Anterior cingulate cortex (tissue), 58 donors: Measurements from ENCODE around the gene ATL1.
A peak's percentile ranks its signal among the peaks of the same experiment; 100 is the strongest.
"Not testable (repeated sequence)": the region's sequence is repeated elsewhere in the genome, so short reads cannot be mapped to it uniquely, and the experiment has no call there.

Experiments
- DNase-seq, 58 donors: peaks; one replicate each; lab custom pipeline; 2025; lab: John Stamatoyannopoulos, UW

Gene ATL1

GRCh38 chr14:50533806-50534205, 26.1 kb upstream of the ATL1 start:
- DNase-seq, result peak in 6 of 58 donors; percentile 7 to 73 (median 32)

GRCh38 chr14:50534416-50534815, 25.5 kb upstream of the ATL1 start:
- DNase-seq, result no peak

GRCh38 chr14:50534997-50535396, 24.9 kb upstream of the ATL1 start:
- DNase-seq, result no peak

GRCh38 chr14:50538034-50538433, 21.9 kb upstream of the ATL1 start:
- not testable (repeated sequence) for DNase-seq

- DNase-seq, result no peak
Measured at GRCh38 chr14:50539051-50539450, 20.9 kb upstream of the ATL1 start.

GRCh38 chr14:50541159-50541567, 18.8 kb upstream of the ATL1 start:
- no peak for DNase-seq

GRCh38 chr14:50542941-50543418, 17.0 kb upstream of the ATL1 start:
- DNase-seq, result peak in 6 of 58 donors; percentile 3 to 32 (median 11)

GRCh38 chr14:50544911-50545310, 15.0 kb upstream of the ATL1 start:
- no peak for DNase-seq

GRCh38 chr14:50545618-50546017, 14.3 kb upstream of the ATL1 start:
- DNase-seq, result no peak

- no peak for DNase-seq
Measured at GRCh38 chr14:50550294-50550693, 9.7 kb upstream of the ATL1 start.

GRCh38 chr14:50551877-50552276, 8.1 kb upstream of the ATL1 start:
- no peak for DNase-seq

- not testable (repeated sequence) for DNase-seq
Measured at GRCh38 chr14:50552796-50553195, 7.1 kb upstream of the ATL1 start.

GRCh38 chr14:50560931-50561285, 963 bp downstream of the ATL1 start:
- peak; percentile 26 to 90 (median 76) for DNase-seq

GRCh38 chr14:50562841-50563240, 2.9 kb downstream of the ATL1 start:
- no peak for DNase-seq

GRCh38 chr14:50569714-50570274, 9.8 kb downstream of the ATL1 start:
- DNase-seq, result no peak

- no peak for DNase-seq
Measured at GRCh38 chr14:50573862-50574261, 13.9 kb downstream of the ATL1 start.

- DNase-seq, result no peak
Measured at GRCh38 chr14:50575769-50576168, 15.8 kb downstream of the ATL1 start.

GRCh38 chr14:50577982-50578381, 18.0 kb downstream of the ATL1 start:
- DNase-seq, result no peak

- DNase-seq, result no peak
Measured at GRCh38 chr14:50578433-50578832, 18.5 kb downstream of the ATL1 start.

GRCh38 chr14:50590464-50590863, 30.5 kb downstream of the ATL1 start:
- DNase-seq, result no peak

- no peak for DNase-seq
Measured at GRCh38 chr14:50594577-50595316, 34.8 kb downstream of the ATL1 start.

- DNase-seq, result no peak
Measured at GRCh38 chr14:50598765-50599164, 38.8 kb downstream of the ATL1 start.
